Keratinocyte (primary cell): ENCODE results near the gene EGFR. TPM values are rescaled to one million over a fixed set of nuclear protein-coding genes. Genes with fewer than 3 reads are reported as not detected.

Source experiments
- DNase-seq: peaks from one replicate; pipeline ENCODE4 v3.0.0-alpha.2; 2011; ENCODE audit warnings: low read depth, missing footprints, low spot score
- FAIRE-seq: peaks from 2 replicates; lab custom pipeline; 2011; peaks lifted over from hg19 to GRCh38; lab: Jason Lieb, UNC
- H2AFZ ChIP-seq: 2 replicates; pipeline ENCODE4 v1.6.0; 2012; ENCODE audit warnings: low read length, control low read depth, inconsistent platforms; ENCODE audit not compliant: control insufficient read depth
- H3K27ac ChIP-seq: 2 replicates; pipeline ENCODE4 v1.5.1; 2011; ENCODE audit warnings: low read length; ENCODE audit not compliant: control insufficient read depth, insufficient read depth
- H3K27me3 ChIP-seq: 3 replicates; pipeline ENCODE4 v1.6.0; 2011; ENCODE audit warnings: low read length; ENCODE audit not compliant: control insufficient read depth, insufficient read depth; ENCODE audit errors: extremely low read depth
- H3K36me3 ChIP-seq, 2 experiments: 2 replicates in 1 of 2; 3 replicates in 1 of 2; pipeline ENCODE4 v1.5.1; 2011; ENCODE audit warnings: low read length in 2 of 2, mild to moderate bottlenecking in 1 of 2; ENCODE audit not compliant: control insufficient read depth in 2 of 2, insufficient read depth in 2 of 2; ENCODE audit errors: extremely low read depth in 1 of 2
- H3K4me1 ChIP-seq: 3 replicates; pipeline ENCODE4 v1.5.1; 2011; ENCODE audit warnings: low read length; ENCODE audit not compliant: control insufficient read depth, insufficient read depth; ENCODE audit errors: extremely low read depth
- H3K4me2 ChIP-seq: 3 replicates; pipeline ENCODE4 v1.6.0; 2011; ENCODE audit warnings: low read depth, low read length; ENCODE audit not compliant: control insufficient read depth, insufficient read depth; ENCODE audit errors: extremely low read depth
- H3K4me3 ChIP-seq, 3 experiments: fragments of 200-600 bp in 1 of 3; sonication (generic) in 1 of 3; 2 replicates in 2 of 3; 3 replicates in 1 of 3; pipeline ENCODE4 v1.5.1; 2011 to 2016; ENCODE audit warnings: low read length in 3 of 3, mild to moderate bottlenecking in 3 of 3, control low read depth in 2 of 3, inconsistent platforms in 1 of 3, low read depth in 1 of 3, mixed read lengths in 1 of 3, mixed run types in 1 of 3, moderate library complexity in 1 of 3; ENCODE audit not compliant: control insufficient read depth in 2 of 3, insufficient read depth in 2 of 3; ENCODE audit errors: extremely low read depth in 1 of 3
- H3K79me2 ChIP-seq: 2 replicates; pipeline ENCODE4 v1.6.0; 2012; ENCODE audit warnings: low read length; ENCODE audit not compliant: control insufficient read depth, insufficient read depth
- H3K9ac ChIP-seq: 3 replicates; pipeline ENCODE4 v1.6.0; 2011; ENCODE audit warnings: low read length; ENCODE audit not compliant: control insufficient read depth, insufficient read depth; ENCODE audit errors: extremely low read depth
- H3K9me1 ChIP-seq: 3 replicates; pipeline ENCODE4 v1.6.0; 2011; ENCODE audit warnings: low read length; ENCODE audit not compliant: control insufficient read depth, insufficient read depth; ENCODE audit errors: extremely low read depth
- H3K9me3 ChIP-seq: 2 replicates; pipeline ENCODE4 v1.5.1; 2012; ENCODE audit warnings: low read depth, low read length; ENCODE audit not compliant: control insufficient read depth
- H4K20me1 ChIP-seq: 3 replicates; pipeline ENCODE4 v1.6.0; 2011; ENCODE audit warnings: low read length; ENCODE audit not compliant: control insufficient read depth, insufficient read depth; ENCODE audit errors: extremely low read depth
- CTCF ChIP-seq, 3 experiments: IDR thresholded peaks in 1 of 3; conservative IDR thresholded peaks in 1 of 3; optimal IDR thresholded peaks in 1 of 3; 2 replicates in 2 of 3; 3 replicates in 1 of 3; pipeline versions ENCODE3 to v1.5.1; 2011; ENCODE audit warnings: low read length in 3 of 3, mild to moderate bottlenecking in 3 of 3, moderate library complexity in 2 of 3, control low read depth in 1 of 3, inconsistent platforms in 1 of 3; ENCODE audit not compliant: insufficient read depth in 2 of 3; ENCODE audit errors: extremely low read depth in 1 of 3
- EZH2 ChIP-seq: IDR thresholded peaks from one replicate; pipeline ENCODE4 v1.6.1; 2012; ENCODE audit warnings: inconsistent platforms, mild to moderate bottlenecking, low read length, moderate library complexity
- dilution Hi-C: fragments of 300-500 bp; cut with MboI; formaldehyde crosslinking; loops from one replicate; pipeline ENCODE4 v1.7.0; 2020; ENCODE audit warnings: low sequenced_read_pairs; ENCODE audit not compliant: extremely low pct_ligation_motif_present
- polyA plus RNA-seq, 5 experiments: library from polyadenylated mRNA; depleted of rRNA in 3 of 5; stranded (reverse) in 3 of 5; stranded (forward) in 1 of 5; unstranded in 1 of 5; fragments of >200 nt; gene quantifications; 1 replicate in 1 of 5; 2 replicates in 3 of 5; 3 replicates in 1 of 5; pipeline versions ENCODE4 v1.2.1 to v1.2.3, GENCODE V29; 2011 to 2012; ENCODE audit warnings: missing spikeins in 2 of 5, low read depth in 1 of 5, low replicate concordance in 1 of 5

Gene EGFR
- polyA plus RNA-seq, 1 donor (not counting 4 experiments of a cell fraction or from before 2014, with no cell fraction given), result 120 TPM

GRCh38 chr7:55135462-55135861 is 116.6 kb downstream of the EGFR start:
- no peak overlapping the region for H3K4me3 ChIP-seq
- no peaks in the 10 kb centered on the region for H3K27me3 ChIP-seq
- H3K4me1 ChIP-seq, result peaks cover 80% of the 10 kb centered on the region
- H3K79me2 ChIP-seq, result peaks cover 64% of the 10 kb centered on the region
- H3K4me2 ChIP-seq, result no peak overlapping the region
- H2AFZ ChIP-seq, result no peak overlapping the region
- peaks cover 5 to 15% of the 10 kb centered on the region in 2 experiments for H3K36me3 ChIP-seq
- no peaks in the 10 kb centered on the region for H3K9me3 ChIP-seq
- DNase-seq (no peak), FAIRE-seq (no peak)
- no peaks in the 10 kb centered on the region for H4K20me1 ChIP-seq
- TF ChIP-seq CTCF (optimal IDR thresholded peaks at IDR 0.05 in 1 of 3, IDR thresholded peaks at IDR 0.05 in 1 of 3, conservative IDR thresholded peaks at IDR 0.05 in 1 of 3; ENCODE audit: extremely low read depth in 1 of 3, insufficient read depth in 2 of 3, low read length in 3 of 3) (no peak), EZH2 (no peak)
- no peak overlapping the region for H3K9ac ChIP-seq
- no peaks in the 10 kb centered on the region for H3K9me1 ChIP-seq
- dilution Hi-C loops, result no loop called here
- peak overlapping the region; percentile 99 for H3K27ac ChIP-seq

DNA sequence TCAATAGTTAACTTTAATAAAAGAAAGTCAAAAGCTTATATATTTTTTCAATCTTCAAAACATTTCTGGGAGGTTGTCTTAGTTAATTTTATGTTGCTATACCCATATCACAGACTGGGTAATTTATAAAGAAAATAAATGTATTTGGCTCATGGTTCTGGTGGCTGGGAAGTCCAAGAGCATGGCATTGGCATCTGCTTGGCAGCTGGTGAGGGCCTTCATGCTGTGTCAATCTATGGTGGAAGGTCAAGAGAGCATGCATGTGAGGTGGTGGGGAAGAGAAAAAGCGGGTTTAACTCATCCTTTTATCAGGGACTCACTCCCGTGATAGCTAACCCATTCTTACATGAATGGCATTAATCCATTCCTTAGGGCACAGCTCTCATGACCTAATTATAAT is 119.8 kb downstream of the EGFR start:
- Histone ChIP-seq H3K36me3 (peaks cover 18 to 28% of the 10 kb centered on the region in 2 experiments), H4K20me1 (no peaks in the 10 kb centered on the region), H3K4me1 (peaks cover 59% of the 10 kb centered on the region), H3K4me2 (no peak overlapping the region), H2AFZ (no peak overlapping the region), H3K9me3 (no peaks in the 10 kb centered on the region), H3K27ac (peak overlapping the region; percentile 0), H3K9ac (no peak overlapping the region), H3K27me3 (no peaks in the 10 kb centered on the region), H3K9me1 (no peaks in the 10 kb centered on the region), H3K4me3 (no peak overlapping the region), H3K79me2 (peaks cover 71% of the 10 kb centered on the region)
- DNase-seq (no peak), FAIRE-seq (peak; percentile 36)
- TF ChIP-seq EZH2 (no peak), CTCF (optimal IDR thresholded peaks at IDR 0.05 in 1 of 3, IDR thresholded peaks at IDR 0.05 in 1 of 3, conservative IDR thresholded peaks at IDR 0.05 in 1 of 3; ENCODE audit: extremely low read depth in 1 of 3, insufficient read depth in 2 of 3, low read length in 3 of 3) (no peak)
- dilution Hi-C loops, result no loop called here
